Measurements from ENCODE around the gene CLEC18B.
"Not testable (repeated sequence)": the region's sequence is repeated elsewhere in the genome, so short reads cannot be mapped to it uniquely, and the experiment has no call there.

Gene CLEC18B

DNA sequence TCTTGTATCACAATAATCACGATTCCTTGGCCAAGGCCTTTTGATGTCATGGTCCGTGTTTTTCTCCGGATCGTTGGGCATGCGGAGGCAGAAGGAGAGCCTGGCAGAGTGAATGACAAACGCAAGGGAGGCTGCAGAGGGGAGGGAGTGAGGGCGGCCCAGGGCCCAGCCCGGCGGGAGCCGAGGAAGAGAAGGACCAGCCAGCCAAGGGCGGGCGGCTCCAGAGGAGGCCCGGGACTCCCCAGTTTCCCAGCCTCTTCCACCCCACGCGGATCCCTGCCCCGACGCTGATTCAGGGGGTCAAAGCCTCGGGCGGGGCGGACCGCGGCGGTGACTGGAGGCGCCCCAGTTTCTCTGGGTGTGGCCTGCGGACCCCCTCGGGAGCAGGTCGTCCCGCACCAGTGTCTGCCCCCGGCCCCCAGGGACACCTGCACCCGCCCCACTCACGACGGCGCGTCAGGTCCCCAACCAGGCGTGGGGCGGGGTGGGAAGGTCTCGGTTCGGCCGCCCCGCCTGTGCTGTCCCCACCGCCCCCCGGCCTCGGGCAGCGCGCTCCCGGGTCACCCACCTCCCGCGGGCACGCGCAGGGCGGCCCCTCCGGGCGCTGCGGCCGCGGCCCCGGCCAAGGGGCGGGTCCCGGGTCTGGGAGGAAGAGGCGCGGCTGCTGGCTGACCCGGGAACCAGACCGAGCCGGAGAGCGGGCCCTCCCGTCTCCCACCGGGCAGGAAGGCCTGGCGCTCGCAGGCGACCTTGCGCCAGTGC lies 14.5 kb downstream of the CLEC18B start:
- in situ Hi-C loops (cut with MboI; ENCODE audit: low sequenced_read_pairs); DNase-seq (ENCODE audit: low spot score in 2 of 2): not testable (repeated sequence)

GRCh38 chr16:74404148-74404933 lies 16.9 kb downstream of the CLEC18B start:
- in situ Hi-C loops (cut with MboI; ENCODE audit: low sequenced_read_pairs); H3K4me1 ChIP-seq; DNase-seq (ENCODE audit: low spot score in 2 of 2); H3K27me3 ChIP-seq (ENCODE audit: low read depth); H3K4me3 ChIP-seq; H3K36me3 ChIP-seq (replicated peaks); H3K9me3 ChIP-seq: not testable (repeated sequence)

More for the DNA sequence above, 14.5 kb downstream of the CLEC18B start:
- H3K27me3 ChIP-seq (ENCODE audit: low read depth); H3K9me3 ChIP-seq; H3K36me3 ChIP-seq (replicated peaks); H3K4me1 ChIP-seq; H3K4me3 ChIP-seq: not testable (repeated sequence)

DNA sequence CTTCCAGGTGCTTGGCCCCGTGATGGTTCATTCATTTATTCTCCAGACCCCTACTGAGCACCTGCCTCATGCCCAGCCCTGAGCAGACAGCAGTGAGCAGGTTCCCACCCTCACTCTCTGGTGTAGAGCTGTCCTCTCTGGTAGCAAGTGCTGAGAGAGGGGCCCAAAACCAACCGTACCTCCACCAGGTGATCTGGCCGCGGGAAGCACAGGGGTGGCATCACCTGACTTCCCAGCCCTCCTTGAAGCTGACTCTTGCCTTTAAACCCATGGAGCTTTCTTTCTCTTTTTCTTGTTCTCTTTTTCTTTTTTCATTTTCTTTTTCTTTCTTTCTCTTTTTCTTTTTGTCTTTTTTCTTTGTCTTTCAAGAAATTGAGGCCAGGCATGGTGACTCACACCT lies 21.0 kb downstream of the CLEC18B start:
- H3K36me3 ChIP-seq (replicated peaks); H3K4me3 ChIP-seq; H3K4me1 ChIP-seq; H3K27me3 ChIP-seq (ENCODE audit: low read depth); H3K9me3 ChIP-seq; in situ Hi-C loops (cut with MboI; ENCODE audit: low sequenced_read_pairs): not testable (repeated sequence)
- DNase-seq (ENCODE audit: low spot score in 2 of 2): peak in 1 of 2 experiments; percentile 4

GRCh38 chr16:74398212-74398895 lies 22.9 kb downstream of the CLEC18B start:
- H3K4me3 ChIP-seq; in situ Hi-C loops (cut with MboI; ENCODE audit: low sequenced_read_pairs); H3K9me3 ChIP-seq; H3K36me3 ChIP-seq (replicated peaks); H3K27me3 ChIP-seq (ENCODE audit: low read depth); H3K4me1 ChIP-seq: not testable (repeated sequence)
- DNase-seq (ENCODE audit: low spot score in 2 of 2): peak in 1 of 2 experiments; percentile 6

GRCh38 chr16:74396521-74397017 lies 24.7 kb downstream of the CLEC18B start:
- H3K27me3 ChIP-seq (ENCODE audit: low read depth); in situ Hi-C loops (cut with MboI; ENCODE audit: low sequenced_read_pairs); H3K4me3 ChIP-seq; H3K36me3 ChIP-seq (replicated peaks); H3K9me3 ChIP-seq; DNase-seq (ENCODE audit: low spot score in 2 of 2); H3K4me1 ChIP-seq: not testable (repeated sequence)

GRCh38 chr16:74394604-74395003 lies 26.7 kb downstream of the CLEC18B start:
- H3K4me1 ChIP-seq; DNase-seq (ENCODE audit: low spot score in 2 of 2); H3K4me3 ChIP-seq; H3K27me3 ChIP-seq (ENCODE audit: low read depth); H3K36me3 ChIP-seq (replicated peaks); H3K9me3 ChIP-seq; in situ Hi-C loops (cut with MboI; ENCODE audit: low sequenced_read_pairs): not testable (repeated sequence)

GRCh38 chr16:74394131-74394530 lies 27.1 kb downstream of the CLEC18B start:
- DNase-seq (ENCODE audit: low spot score in 2 of 2); H3K4me3 ChIP-seq; H3K27me3 ChIP-seq (ENCODE audit: low read depth); H3K36me3 ChIP-seq (replicated peaks); H3K9me3 ChIP-seq; H3K4me1 ChIP-seq; in situ Hi-C loops (cut with MboI; ENCODE audit: low sequenced_read_pairs): not testable (repeated sequence)

- H3K4me1 ChIP-seq; H3K9me3 ChIP-seq; H3K4me3 ChIP-seq; H3K27me3 ChIP-seq (ENCODE audit: low read depth); in situ Hi-C loops (cut with MboI; ENCODE audit: low sequenced_read_pairs); H3K36me3 ChIP-seq (replicated peaks): not testable (repeated sequence)
- peak in 1 of 2 experiments; percentile 5 for DNase-seq (ENCODE audit: low spot score in 2 of 2)
These were observed 29.7 kb downstream of the CLEC18B start for GRCh38 chr16:74391454-74392050.

DNA sequence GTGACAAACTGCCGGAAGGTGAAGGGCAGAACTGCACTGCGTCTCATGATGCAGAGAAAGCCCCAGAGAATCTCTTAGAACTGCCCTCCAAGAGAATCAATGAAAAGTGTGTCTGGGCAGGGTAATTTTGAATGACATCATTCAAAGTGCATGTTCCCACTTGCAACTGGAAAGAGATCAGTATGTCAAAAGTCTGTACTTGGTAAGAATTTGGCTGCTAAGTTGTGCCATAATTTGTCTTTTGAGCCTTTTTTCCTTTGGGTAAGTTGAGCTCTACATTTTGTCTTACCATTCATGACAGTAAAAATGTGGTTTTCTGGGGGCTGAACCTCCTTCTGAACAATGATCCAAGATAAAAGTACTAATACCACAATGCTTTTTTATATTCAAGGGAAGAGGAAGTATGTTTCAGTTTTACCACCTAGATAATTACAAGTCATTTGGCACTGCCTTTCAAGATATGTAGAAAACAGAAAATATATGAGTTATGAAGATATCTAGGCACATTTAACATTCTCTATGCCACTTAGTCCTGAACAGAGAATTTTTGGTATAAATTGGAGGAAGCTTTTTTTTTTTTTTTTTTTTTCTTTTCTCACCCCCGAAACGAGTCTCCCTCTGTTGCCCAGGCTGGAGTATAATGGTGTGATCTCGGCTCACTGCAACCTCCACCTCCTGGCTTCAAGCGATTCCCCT lies 38.8 kb downstream of the CLEC18B start:
- H3K9me3 ChIP-seq; H3K4me3 ChIP-seq; DNase-seq (ENCODE audit: low spot score in 2 of 2); H3K36me3 ChIP-seq (replicated peaks); in situ Hi-C loops (cut with MboI; ENCODE audit: low sequenced_read_pairs); H3K4me1 ChIP-seq; H3K27me3 ChIP-seq (ENCODE audit: low read depth): not testable (repeated sequence)

DNA sequence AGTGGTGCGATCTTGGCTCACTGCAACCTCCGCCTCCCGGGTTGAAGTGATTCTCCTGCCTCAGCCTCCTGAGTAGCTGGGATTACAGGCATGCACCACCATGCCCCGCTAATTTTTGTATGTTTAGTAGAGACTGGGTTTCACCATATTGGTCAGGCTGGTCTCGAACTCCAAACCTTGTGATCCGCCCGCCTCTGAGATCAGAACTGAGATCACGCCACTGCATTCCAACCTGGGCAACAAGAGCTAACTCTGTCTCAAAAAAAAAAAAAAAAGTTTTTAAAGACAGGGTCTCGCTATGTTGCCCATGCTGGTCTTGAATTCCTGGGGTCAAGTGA lies 47.5 kb downstream of the CLEC18B start:
- H3K4me3 ChIP-seq; H3K9me3 ChIP-seq; H3K4me1 ChIP-seq; DNase-seq (ENCODE audit: low spot score in 2 of 2); H3K36me3 ChIP-seq (replicated peaks); in situ Hi-C loops (cut with MboI; ENCODE audit: low sequenced_read_pairs); H3K27me3 ChIP-seq (ENCODE audit: low read depth): not testable (repeated sequence)

DNA sequence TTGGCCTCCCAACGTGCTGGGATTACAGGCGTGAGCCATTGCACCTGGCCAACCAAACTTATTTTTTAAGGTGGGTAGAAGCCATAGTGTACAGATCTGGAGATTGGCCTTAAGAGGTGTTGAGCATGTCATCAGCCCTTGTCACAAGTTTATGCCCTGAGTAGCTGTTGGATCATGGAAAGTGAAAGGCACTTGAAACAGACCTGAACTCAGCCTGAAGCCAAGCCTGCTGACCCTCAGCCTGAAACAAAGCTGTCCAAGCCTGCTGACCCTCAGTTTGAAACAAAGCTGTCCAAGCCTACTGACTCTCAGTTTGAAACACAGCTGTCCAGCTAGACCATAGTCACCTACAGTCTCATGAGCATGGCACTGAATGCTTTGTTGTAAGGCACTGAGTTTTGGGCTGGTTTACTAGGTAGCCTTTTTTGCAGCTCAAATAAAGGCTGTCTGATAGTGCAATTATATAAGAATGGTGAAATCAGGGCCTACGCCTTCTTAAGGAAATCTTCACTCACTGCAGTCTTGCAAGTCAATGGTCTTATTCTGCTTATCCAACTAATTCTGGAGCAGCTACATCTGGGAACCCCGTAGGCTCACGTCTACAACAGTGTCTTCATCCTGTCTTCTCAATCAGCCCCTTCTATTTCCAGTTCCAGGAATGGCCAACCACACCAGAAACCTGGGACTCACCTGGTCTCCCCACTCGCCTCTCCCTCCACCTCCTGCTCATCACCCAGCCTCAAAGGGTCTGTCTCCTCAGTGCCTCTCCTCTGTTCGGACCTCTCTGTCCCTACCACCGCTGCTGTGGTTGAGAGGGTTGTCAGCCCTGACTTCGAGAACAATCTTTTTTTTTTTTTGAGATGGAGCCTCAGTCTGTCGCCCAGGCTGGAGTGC lies 48.1 kb downstream of the CLEC18B start:
- in situ Hi-C loops (cut with MboI; ENCODE audit: low sequenced_read_pairs): no loop called here
- no peak for DNase-seq (ENCODE audit: low spot score in 2 of 2)
- Histone ChIP-seq H3K4me3 (no peak overlapping the region), H3K9me3 (no peaks in the 10 kb centered on the region), H3K36me3 (replicated peaks) (no peaks in the 10 kb centered on the region), H3K4me1 (no peaks in the 10 kb centered on the region), H3K27me3 (ENCODE audit: low read depth) (no peaks in the 10 kb centered on the region; the same call in 1 of the 2 replicates)

- Histone ChIP-seq H3K4me1 (no peaks in the 10 kb centered on the region), H3K4me3 (no peak overlapping the region), H3K27me3 (ENCODE audit: low read depth) (no peaks in the 10 kb centered on the region; the same call in 1 of the 2 replicates), H3K9me3 (no peaks in the 10 kb centered on the region), H3K36me3 (replicated peaks) (no peaks in the 10 kb centered on the region)
- in situ Hi-C loops (cut with MboI; ENCODE audit: low sequenced_read_pairs): no loop called here
- no peak for DNase-seq (ENCODE audit: low spot score in 2 of 2)
These were observed 48.9 kb downstream of the CLEC18B start for GRCh38 chr16:74372369-74372768.

Data from HAP-1 (cell line).